SKM-1 (cell line): ENCODE results near the gene ZNF493.

Experiments
- DNase-seq: peaks from one replicate; lab custom pipeline; 2025; ENCODE audit not compliant: unreplicated experiment; lab: John Stamatoyannopoulos, UW

Gene ZNF493

DNA sequence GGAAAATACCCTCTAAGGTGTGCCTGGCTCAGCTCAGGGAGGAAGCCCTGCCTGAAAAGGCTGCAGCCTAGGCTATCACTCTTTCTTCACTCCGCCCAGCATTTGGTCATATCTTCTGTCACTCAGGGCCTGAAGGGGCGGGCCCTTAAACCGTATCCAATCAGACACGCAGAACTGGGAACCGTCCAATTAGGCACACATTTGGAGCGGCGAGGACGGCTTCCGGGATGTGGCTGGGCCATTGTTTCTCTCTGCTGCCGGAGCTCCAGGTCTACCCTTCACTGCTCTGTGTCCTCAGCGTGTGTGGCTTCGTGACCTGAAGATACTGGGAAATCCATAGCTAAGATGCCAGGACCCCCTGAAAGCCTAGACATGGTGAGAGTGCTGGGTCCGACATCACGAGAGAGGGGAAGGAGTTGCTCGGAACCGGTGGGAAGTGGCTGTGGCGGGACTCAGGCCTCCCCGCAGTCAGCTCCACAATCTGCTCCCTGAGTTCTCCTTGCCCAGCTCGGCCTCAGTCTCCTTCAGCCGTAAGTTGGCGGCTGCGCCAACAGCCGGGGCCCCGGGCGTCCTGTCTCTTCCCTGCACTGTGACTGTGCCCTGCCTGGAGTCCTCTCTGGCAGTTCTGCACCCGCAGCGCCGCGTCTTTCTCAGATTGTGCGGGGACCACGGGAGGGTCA, at the start of gene ZNF493:
Gene ZNF493, plus strand, starts transcription at position 241 of the 680 bp plus-strand sequence. Its CDS starts 105 bp downstream, at position 346.
- peak; percentile 89 for DNase-seq

DNA sequence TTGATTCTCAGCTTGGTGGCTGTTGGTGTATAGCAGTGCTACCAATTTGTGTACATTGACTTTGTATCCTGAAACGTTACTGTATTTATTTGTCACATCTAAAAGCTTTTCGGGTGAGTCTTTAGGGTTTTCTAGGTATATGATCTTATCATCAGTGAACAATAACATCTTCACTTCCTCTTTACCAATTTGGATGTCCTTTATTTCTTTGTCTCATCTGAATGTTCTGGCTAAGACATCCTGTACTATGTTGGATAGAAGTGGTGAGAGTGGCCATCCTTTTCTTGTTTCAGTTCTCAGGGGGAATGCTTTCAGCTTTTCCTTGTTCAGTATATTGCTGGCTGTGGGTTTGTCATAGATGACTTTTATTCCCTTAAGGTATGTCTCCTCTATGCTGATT, 44.1 kb upstream of the ZNF493 start:
- no peak for DNase-seq

DNA sequence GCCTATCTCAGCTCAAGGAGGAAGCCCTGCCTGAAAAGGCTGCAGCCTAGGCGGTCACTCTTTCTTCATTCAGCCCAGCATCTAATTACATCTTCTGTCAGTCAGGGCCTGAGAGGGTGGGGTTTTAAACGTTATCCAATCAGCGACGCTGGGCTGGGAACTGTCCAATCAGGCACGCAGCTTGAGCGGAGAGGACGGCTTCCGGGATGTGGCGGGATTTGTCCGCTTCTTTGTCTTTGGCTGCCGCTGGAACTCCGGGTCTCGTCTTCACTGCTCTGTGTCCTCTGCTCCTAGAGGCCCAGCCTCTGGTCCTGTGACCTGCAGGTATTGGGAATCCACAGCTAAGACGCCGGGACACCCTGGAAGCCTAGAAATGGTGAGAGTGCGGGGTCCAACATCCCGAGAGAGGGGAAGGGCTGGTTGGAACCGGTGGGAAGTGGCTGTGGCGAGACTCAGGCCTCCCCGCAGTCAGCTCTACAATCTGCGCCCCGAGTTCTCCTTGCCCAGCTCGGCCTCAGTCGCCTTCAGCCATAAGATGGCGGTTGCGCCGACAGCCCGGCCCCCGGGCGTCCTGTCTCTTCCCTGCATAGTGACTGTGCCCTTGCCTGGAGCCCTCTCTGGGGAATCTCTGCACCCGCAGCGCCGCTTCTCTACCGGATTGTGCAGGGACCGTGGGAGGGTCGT, 38.0 kb upstream of the ZNF493 start, which contains the start of gene ZNF738:
Gene ZNF738, plus strand, starts transcription at position 233 of the 684 bp plus-strand sequence. Its CDS starts 141 bp downstream, at position 374.
- peak; percentile 92 for DNase-seq

DNA sequence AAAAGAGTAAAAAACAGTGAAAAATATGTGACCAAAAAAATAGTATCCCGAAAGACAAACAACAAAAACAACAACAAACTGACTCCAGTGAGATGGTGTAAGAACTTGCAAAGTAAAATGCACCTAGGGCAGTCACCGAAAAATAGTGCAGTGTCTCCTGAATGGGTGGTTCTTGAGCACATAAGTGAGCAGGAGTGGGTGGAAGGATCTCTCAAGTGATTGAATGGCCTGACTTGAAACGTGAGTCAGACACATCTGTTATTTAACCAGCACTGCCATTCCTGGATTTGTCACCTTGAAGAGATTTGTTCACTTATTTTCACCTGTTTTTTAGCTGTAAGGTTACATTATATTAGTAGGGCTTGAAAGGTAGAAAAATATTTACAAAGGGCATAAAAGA, 34.6 kb upstream of the ZNF493 start:
- no peak for DNase-seq

GRCh38 chr19:21383980-21384582, 12.9 kb upstream of the ZNF493 start:
- no peak for DNase-seq

GRCh38 chr19:21396121-21396520, 812 bp upstream of the ZNF493 start:
- DNase-seq, result no peak

GRCh38 chr19:21398851-21399250, 1.9 kb downstream of the ZNF493 start:
- no peak for DNase-seq

DNA sequence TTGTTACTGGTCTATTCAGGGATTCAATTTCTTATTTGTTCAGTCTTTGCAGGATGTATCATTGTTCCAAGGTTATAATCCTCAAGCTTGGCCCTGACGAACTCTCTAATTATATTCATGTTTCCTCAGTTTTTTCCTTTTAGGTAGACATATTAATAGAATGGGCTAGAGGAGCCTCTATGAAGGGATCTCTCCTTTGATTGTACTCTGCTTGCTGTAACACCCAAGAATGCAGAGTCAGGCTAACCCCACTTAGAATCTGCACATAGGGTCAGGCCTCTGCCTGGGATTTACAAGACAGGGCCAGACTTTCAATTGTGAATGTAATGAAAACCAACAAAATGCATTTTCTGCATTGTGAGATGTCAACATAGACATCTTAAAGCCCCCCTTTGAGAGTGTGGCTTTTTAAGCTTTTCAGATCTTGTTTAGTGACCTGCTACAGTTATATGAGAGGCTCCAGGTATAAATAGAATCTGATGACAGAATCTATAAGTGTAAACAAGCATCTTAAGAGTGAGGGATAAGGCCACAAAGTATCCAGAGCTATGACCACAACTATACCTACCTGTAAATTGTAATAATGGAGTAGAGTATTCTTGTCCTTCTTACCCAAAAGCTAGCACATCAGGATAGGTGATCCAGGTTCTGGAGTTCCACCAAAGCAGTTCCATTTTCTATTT, 5.5 kb downstream of the ZNF493 start:
- DNase-seq, result no peak

GRCh38 chr19:21410166-21410565, 13.2 kb downstream of the ZNF493 start:
- DNase-seq, result no peak

- no peak for DNase-seq
These were observed 25.3 kb downstream of the ZNF493 start for GRCh38 chr19:21422244-21422643.

- no peak for DNase-seq
These were observed 26.4 kb downstream of the ZNF493 start for GRCh38 chr19:21423057-21424041.

DNA sequence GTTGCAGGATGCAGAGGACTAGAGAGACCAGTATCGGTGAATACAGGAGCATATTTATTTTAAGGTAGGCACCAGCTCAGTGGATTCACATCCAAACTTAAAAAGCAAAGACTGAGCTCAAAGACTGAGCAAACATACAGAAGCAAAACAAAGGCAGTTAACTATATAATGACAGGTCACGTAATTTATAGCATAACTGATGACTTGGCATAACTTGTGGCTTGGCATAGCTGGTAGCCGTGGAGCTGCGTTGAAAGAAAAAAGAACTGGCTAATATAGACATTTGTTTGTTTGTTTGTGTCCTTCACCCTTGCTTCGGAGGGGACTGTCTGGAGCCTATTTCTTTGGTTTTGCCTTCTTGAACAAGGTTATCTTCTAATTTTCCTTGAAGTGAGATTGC, 33.7 kb downstream of the ZNF493 start:
- no peak for DNase-seq

GRCh38 chr19:21432590-21432989, 35.7 kb downstream of the ZNF493 start:
- DNase-seq, result no peak

DNA sequence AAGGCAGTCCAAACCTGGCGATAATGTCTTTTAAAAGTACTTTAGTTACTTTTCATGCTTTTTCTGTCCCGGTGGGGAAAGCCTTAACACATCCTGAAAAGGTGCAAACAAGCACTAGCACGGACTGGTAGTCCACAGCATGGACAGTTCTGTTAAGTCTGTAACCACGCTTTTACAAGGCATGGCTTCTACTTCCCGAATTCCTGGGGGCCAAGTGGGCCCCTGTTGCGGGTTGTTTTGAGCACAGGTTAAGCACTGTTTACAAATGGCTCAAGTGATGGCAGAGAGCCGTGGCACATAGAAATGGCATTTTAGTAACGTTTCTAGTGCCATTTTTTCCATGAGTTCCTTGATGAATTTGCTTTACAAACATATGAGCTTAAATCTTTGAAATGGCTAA, 37.6 kb downstream of the ZNF493 start:
- no peak for DNase-seq

GRCh38 chr19:21434967-21435544, 38.1 kb downstream of the ZNF493 start:
- no peak for DNase-seq

DNA sequence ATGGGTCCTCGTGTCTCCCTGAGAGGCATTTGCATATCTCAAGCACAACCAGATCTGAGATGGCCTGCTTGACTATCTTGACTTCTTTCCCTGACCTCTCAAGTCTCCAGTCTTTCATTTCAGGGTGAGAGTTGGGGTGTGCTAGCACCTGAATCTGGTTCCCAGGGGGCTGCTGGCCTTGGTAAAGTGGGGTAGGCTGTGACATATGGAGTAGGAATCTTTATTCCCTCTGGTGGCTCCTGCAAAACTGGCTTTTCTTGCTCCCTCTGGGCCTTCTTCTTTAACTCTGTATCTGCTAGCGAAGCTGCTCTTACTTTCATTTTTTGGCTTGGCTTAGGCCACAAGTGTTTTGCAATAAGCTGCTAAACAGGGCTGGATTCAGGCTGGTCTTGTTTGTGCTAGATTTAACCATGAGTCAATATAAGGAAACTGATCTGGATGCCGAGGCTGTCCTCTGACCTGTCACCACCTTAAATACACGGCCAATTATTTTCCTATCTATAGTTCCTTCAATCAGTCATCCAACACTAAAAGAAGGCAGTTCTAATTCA, 42.3 kb downstream of the ZNF493 start:
- no peak for DNase-seq

GRCh38 chr19:21440321-21440720, 43.4 kb downstream of the ZNF493 start:
- no peak for DNase-seq

DNA sequence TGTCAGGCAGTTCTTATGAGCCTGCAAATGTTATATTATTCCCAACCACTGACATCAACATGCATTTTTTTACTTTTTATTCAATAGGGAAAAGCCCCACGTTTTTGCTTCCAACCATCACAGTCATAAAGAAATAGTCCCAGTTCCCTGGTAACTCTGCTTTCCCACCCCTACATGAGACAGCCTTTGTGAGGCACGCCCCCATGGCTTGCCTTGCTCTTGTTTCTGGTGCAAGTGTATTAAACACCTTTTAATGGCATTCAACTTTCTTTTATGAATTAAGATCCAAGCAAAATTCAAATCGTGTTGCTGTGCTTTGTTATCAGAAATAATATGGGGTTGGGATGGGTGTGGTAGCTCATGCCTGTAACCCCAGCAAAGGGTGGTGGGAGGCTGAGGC, 54.3 kb downstream of the ZNF493 start:
- no peak for DNase-seq

GRCh38 chr19:21454901-21455300, 58.0 kb downstream of the ZNF493 start:
- no peak for DNase-seq

DNA sequence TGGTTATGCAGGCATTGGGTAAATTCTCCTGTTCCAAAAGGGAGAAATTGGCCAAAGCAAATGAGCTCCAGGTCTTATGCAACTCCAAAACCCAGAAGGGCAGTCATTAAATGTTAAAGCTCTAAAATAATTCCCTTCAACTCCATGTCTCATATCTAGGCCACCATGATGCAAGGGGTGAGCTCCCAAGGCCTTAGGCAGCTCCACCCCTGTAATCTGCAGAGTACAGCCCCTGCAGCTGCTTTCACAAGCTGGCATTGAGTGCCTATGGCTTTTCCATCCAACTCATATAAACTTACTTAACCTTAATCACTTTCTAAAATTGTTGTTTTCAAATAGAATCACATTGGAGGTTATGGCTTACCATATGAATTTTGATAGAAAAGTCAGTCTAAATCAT, 63.8 kb downstream of the ZNF493 start:
- no peak for DNase-seq
